Measurements from ENCODE around the gene BMAL1. TPM values are rescaled to one million over a fixed set of nuclear protein-coding genes. Genes with fewer than 3 reads are reported as not detected.

The BMAL1 gene
- total and polyA plus RNA-seq, 9 donors: 17.7 to 53.4 (median 24.8) TPM

GRCh38 chr11:13405220-13405619 is 127.6 kb downstream of the BMAL1 start:
- H3K4me3 ChIP-seq: no peak overlapping the region
- no peak overlapping the region for H3K27ac ChIP-seq
- DNase-seq: no peak
- H3K27me3 ChIP-seq: no peaks in the 10 kb centered on the region
- H3K36me3 ChIP-seq: no peaks in the 10 kb centered on the region
- H3K9me3 ChIP-seq: no peaks in the 10 kb centered on the region
- no peaks in the 10 kb centered on the region for H3K4me1 ChIP-seq (ENCODE audit: insufficient read depth)
- TF ChIP-seq CTCF (IDR thresholded peaks at IDR 0.05): no peak
- no peak for TF ChIP-seq EP300 (IDR thresholded peaks at IDR 0.05)
- no peak for TF ChIP-seq POLR2A (IDR thresholded peaks at IDR 0.05)
- intact Hi-C loops (cut with DNase I): no loop called here
- WGBS, 3 donors: 97 to 99% (median 99%) methylated on average over 4 of the region's 4 CpGs

- H3K4me1 ChIP-seq (ENCODE audit: insufficient read depth): no peaks in the 10 kb centered on the region
- H3K27ac ChIP-seq: no peak overlapping the region
- no peaks in the 10 kb centered on the region for H3K27me3 ChIP-seq
- H3K4me3 ChIP-seq: no peak overlapping the region
- WGBS, 3 donors: 83 to 85% (median 83%) methylated on average over 3 of the region's 3 CpGs
- no peaks in the 10 kb centered on the region for H3K36me3 ChIP-seq
- TF ChIP-seq EP300 (IDR thresholded peaks at IDR 0.05) (no peak), CTCF (IDR thresholded peaks at IDR 0.05) (no peak), POLR2A (IDR thresholded peaks at IDR 0.05) (no peak)
- H3K9me3 ChIP-seq: no peaks in the 10 kb centered on the region
- intact Hi-C loops (cut with DNase I): no loop called here
- no peak for DNase-seq
Measured at GRCh38 chr11:13415201-13415600, 137.6 kb downstream of the BMAL1 start.

GRCh38 chr11:13421561-13421960 is 144.0 kb downstream of the BMAL1 start:
- Histone ChIP-seq H3K9me3 (no peaks in the 10 kb centered on the region), H3K27me3 (no peaks in the 10 kb centered on the region), H3K4me3 (no peak overlapping the region), H3K4me1 (ENCODE audit: insufficient read depth) (no peaks in the 10 kb centered on the region), H3K27ac (no peak overlapping the region), H3K36me3 (no peaks in the 10 kb centered on the region)
- DNase-seq: no peak
- 96 to 98% (median 96%) methylated on average over 6 of the region's 6 CpGs for WGBS, 3 donors
- TF ChIP-seq POLR2A (IDR thresholded peaks at IDR 0.05): no peak
- TF ChIP-seq CTCF (IDR thresholded peaks at IDR 0.05): no peak
- TF ChIP-seq EP300 (IDR thresholded peaks at IDR 0.05): no peak
- intact Hi-C loops (cut with DNase I): no loop called here

DNA sequence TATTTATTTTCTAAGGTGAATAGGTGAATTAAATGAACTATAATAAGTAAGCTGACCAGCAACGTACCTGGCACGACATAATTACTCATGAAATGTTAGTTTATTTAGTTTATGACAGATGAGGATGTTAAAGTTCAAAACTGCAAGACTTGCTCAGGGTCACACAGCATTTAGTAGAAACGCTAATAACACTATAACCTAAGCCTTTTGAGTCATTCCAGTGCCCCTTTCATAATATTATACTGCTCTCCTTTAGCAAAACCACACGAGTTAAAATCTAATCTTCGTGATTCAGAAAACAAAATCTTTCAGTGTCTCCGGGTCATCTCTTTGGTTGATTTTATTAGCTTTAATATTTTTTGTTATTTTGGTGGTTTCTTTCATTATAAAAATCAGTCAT is 145.8 kb downstream of the BMAL1 start:
- Histone ChIP-seq H3K27ac (no peak overlapping the region), H3K4me1 (ENCODE audit: insufficient read depth) (no peaks in the 10 kb centered on the region), H3K4me3 (no peak overlapping the region), H3K9me3 (no peaks in the 10 kb centered on the region), H3K36me3 (no peaks in the 10 kb centered on the region), H3K27me3 (no peaks in the 10 kb centered on the region)
- DNase-seq: no peak
- intact Hi-C loops (cut with DNase I): no loop called here
- TF ChIP-seq EP300 (IDR thresholded peaks at IDR 0.05) (no peak), POLR2A (IDR thresholded peaks at IDR 0.05) (no peak), CTCF (IDR thresholded peaks at IDR 0.05) (no peak)
- WGBS, 3 donors: 54 to 69% (median 60%) methylated on average over 6 of the region's 6 CpGs

GRCh38 chr11:13427440-13427839 is 149.8 kb downstream of the BMAL1 start:
- Histone ChIP-seq H3K9me3 (no peaks in the 10 kb centered on the region), H3K27ac (no peak overlapping the region), H3K36me3 (no peaks in the 10 kb centered on the region), H3K4me3 (no peak overlapping the region), H3K27me3 (no peaks in the 10 kb centered on the region), H3K4me1 (ENCODE audit: insufficient read depth) (no peaks in the 10 kb centered on the region)
- intact Hi-C loops (cut with DNase I): no loop called here
- DNase-seq: no peak
- TF ChIP-seq EP300 (IDR thresholded peaks at IDR 0.05) (no peak), POLR2A (IDR thresholded peaks at IDR 0.05) (no peak)
